CD4-positive, alpha-beta T cell treated with Interleukin-21 for 1 hour (primary cell): ENCODE measurements around the gene CTU2.

Source experiments
- DNase-seq: peaks from one replicate; pipeline ENCODE4 v3.0.0-alpha.2; 2020

CTU2 gene

GRCh38 chr16:88715312-88716190 lies 9.2 kb downstream of the CTU2 start:
- DNase-seq, result no peak

- DNase-seq, result no peak
Measured at GRCh38 chr16:88716201-88716600, 9.9 kb downstream of the CTU2 start.

DNA sequence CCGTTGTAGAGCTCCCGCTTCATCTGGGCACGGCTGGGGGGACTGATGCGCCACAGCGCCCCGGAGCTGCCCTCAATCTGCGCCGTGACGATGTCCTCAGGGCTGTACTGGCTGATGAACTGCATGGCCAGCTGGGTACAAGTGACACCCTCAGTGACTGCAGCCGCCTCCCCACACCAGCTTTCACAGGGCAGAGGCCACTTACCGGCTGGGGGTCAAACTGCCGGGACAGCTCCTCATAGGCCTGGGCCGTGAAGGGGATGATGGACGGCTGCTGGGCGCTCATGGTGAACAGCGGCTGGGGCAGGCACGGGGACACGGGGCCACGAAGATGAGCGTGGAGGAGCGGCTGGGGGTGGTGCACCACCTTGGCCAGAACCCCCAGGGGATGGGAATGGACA lies 10.3 kb downstream of the CTU2 start:
- no peak for DNase-seq

DNA sequence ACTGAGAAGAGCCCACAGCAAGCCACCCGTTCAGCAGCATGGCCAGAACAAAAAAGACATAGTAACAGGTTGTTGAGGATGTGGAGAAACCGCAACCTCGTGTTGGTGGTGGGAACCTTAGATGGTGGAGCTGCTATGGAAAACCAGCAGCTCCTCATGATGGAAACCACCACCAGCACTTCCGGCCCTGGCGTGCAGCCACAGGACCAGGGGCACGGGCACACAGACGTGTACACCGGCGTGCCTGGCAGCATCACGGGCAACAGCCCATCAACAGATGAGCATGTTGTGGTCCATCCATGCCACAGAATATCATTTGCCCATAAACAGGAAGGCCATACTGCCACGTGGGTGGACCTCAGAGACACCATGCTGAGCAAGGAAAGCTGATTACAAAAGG lies 11.9 kb downstream of the CTU2 start:
- DNase-seq, result no peak

DNA sequence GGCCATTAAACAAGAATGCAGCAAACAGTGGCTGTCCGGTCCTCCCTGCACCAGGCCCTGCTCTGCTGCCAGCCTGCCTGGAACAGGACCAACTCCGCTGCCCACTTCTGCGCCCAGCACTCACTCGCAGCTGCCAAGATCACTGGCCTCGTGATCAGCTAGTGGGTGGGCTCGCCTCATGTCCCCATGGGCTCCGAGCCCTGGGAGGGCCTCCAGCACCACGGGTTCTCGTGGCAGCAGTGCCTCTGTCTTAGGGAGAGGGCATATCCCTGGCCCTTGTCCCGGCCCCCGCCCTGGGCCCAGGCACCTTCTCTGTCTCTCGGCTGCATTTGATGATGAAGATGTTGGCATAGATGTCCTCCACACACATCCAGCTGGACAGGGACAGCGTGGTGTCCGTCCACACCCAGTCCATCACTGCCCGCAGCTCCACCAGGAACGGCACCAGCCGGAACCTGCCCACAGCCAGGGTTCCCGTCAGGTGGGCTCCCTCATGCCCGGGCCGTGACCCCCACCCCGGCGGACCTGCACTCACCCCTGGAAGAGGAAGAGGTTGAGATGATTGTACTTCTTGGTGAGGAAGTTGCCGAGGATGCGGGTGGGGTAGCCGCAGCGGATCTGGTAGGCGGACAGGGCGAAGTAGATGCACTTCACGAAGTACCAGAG lies 13.1 kb downstream of the CTU2 start:
- no peak for DNase-seq

- DNase-seq, result no peak
Measured at GRCh38 chr16:88719933-88720296, 13.6 kb downstream of the CTU2 start.

- DNase-seq, result no peak
Measured at GRCh38 chr16:88720396-88720970, 14.2 kb downstream of the CTU2 start.

GRCh38 chr16:88721236-88721635 lies 14.9 kb downstream of the CTU2 start:
- DNase-seq, result no peak

DNA sequence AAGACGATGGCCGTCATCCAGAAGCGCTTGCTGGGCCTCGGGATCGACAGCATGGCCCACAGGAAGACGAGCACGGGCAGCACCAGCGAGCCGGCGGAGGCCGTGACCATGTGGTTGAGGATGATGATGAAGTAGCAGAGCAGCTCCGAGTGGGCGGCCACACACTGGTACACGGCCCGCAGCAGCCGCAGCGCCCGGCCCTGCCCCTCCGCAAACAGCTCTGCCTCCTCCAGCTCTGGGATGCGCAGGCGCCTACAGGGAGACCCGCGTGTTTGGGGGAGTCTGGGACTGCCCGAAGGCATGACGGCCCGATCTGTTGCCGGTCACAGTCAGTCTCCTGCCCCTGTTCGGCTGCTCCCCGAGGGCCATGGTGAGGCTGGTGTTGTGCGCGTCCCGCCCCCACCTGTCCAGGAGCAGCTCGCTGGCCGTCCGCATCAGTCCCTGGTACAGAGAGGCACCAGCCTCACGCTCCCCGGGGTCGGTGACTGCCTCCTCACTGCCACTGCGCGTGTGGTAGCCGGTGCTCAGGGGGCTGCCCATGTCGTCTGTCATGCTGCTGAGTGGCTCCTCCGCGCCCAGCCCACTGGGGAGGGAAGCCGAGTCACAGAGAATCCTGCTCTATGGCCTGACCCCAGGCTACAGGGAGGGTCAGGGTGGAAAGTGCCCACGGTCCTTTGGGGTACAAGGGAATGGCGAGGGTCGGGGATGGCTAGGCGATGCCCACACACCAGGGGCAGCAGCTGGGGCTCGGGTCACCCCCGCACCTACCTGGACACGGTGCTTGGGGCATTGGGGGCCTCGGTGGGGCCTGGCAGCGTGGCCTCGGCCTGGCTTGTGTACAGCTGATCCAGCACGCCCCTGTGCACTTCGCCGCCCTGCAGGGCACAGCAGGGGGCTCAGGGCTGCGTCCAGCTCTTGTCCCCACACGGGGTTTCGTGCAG lies 15.8 kb downstream of the CTU2 start:
- DNase-seq, result no peak

DNA sequence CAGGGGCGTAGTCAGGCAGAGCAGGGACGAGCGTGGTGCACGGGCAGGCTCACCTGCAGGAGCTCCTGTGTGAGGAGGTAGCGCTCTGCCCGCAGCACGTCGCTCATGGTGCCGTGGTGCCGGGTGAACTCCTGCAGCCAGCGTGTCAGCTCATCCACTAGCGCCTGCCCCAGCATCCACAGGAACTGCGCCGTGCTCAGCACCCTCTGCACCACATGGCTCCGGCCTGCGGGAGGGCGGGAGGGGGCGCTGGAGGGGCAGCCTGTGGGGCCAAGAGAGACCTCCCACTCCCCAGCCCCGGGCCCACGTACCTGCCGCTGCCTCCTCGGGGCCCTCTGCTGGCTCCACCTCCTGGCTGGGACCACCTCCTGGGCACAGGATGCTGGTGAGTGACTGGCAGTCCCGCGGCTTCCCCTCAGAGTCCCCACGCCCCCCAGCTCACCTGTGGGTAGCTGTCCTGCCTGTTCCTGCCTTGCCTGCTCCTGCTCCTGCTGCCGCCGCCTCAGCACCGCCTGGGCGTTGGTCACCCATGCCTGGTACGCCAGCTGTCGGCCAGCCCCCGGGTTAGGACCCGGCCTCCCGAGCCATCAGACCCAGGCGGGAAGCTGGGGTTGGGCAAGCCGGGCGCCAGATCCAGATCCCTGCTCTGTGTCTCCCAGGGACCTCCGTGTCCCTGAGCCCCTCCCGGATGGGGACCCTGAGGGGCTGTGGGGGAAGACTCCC lies 16.6 kb downstream of the CTU2 start:
- no peak for DNase-seq

DNA sequence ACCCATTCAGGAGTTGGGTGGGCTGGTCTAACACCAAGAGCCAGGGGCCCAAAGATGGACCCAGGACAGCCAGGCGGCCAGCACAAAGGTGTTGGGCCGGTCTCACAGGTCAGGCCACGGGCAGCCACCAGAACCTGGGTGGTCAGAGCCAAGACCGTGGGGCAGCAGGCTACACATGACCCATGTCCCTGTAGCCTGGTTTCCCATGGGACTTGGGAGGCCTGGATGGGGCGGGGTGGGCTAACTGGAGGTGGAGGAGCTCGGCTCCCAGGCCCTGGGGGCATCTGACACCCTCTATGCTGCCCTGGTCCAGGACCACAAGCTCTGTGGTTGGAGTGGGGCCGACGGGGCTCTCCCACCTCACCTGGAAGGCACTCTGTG lies 17.2 kb downstream of the CTU2 start:
- DNase-seq, result no peak

GRCh38 chr16:88723911-88724310 lies 17.6 kb downstream of the CTU2 start:
- no peak for DNase-seq

DNA sequence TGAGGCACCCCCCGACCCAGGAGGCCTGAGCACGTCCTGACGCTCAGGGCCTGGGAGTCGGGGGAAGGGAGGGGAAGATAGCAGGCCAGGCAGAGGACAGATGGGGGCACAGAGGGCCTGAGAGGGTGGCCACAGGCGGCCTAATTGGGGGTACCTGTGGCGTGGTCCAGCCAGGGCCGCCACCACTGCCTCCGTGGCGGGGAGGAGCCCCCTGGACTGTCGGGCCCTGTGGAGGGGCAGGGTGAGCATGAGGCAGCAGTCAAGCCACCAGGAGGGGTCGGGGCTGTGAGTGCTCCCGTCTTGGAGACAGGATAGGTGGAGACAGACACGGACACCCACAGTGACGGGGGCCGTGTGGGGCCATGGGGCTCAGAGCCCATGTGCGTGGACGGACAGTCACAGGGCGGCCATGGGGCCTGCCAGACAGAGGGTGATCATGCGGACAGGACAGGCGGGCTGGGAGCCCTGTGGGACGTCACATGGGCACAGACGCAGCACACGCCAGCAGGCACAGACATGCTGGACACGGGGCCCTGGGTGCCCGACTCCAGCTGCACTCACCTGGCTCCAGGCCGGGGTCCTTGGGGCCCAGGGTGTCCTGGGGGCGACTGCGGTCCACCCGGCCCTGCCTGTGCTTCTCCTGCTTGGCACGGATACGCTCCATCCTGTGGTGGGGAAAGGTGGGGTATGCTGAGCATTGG lies 18.7 kb downstream of the CTU2 start:
- no peak for DNase-seq

DNA sequence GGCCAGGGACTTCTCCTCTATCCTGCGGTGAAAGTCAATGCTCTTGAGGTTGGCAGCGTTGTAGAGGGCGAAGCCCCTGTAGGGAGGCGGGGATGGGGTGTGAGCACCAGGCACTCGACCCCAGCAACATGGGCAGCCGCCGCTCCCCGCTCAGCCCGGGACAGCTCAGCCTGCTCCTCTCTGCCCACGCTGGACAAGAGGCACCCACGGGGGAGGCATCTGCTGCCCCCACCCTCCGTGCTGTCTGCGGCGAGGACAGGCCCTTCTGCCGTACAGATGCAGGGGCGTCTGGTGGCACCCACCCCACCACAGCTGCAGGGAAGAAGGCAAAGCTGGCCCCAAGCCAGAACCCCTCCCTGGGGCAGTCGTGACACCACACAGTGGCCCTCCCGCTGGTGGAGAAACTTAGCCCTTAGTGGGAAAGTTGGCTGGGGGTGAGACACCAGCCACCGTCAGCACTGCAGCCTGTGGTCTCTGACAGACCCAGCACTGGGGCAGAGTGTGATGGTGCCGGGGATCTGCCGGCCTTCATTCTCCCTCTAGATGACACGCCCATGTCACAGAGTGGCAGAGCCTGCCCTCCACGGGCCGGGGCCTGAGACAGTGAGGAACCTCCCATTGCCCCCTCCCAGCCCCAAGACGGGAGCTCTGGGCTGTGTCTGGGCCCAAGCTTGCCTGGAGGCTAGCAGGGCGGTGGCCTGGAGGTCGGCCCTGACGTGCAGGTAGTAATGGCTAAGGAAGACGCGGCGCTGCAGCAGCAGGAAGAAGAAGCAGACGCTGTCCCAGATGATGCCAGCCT lies 19.5 kb downstream of the CTU2 start:
- no peak for DNase-seq

DNA sequence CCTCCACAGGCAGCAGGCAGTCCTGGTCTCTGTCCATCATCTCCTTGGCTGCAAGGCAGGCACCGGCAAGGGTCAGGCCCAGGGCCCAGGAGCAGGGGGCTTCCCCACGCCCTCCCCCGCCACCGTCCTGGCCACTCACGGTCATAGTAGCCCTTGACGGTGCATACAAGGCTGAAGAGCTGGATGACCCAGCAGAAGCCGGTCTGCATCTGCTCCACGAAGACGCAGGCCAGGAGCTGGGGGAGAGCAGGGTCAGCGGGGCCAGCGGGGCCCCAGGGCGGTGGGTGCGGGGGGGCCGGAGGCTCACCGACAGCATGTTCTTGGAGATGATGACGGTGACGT lies 20.1 kb downstream of the CTU2 start:
- no peak for DNase-seq

GRCh38 chr16:88726981-88727380 lies 20.7 kb downstream of the CTU2 start:
- no peak for DNase-seq

- DNase-seq, result no peak
Measured at GRCh38 chr16:88727871-88728270, 21.6 kb downstream of the CTU2 start.

GRCh38 chr16:88730632-88731607 lies 24.6 kb downstream of the CTU2 start:
- no peak for DNase-seq

- no peak for DNase-seq
Measured at GRCh38 chr16:88731699-88732098, 25.4 kb downstream of the CTU2 start.
